AG09309 (cell line): Measurements from ENCODE around the gene AFAP1.

Experiments
- DNase-seq: peaks from one replicate; pipeline ENCODE4 v3.0.0-alpha.2; 2010; ENCODE audit warnings: low read depth
- H3K4me3 ChIP-seq: 2 replicates; pipeline ENCODE4 v1.5.1; 2011; ENCODE audit warnings: mild to moderate bottlenecking, low read depth, low read length, moderate library complexity; ENCODE audit not compliant: control insufficient read depth
- TF ChIP-seq, protein P1 (sequence below): IDR thresholded peaks from 2 replicates; pipeline ENCODE4 v1.5.1; 2011; ENCODE audit warnings: mild to moderate bottlenecking, low read depth, low read length, inconsistent platforms; ENCODE audit not compliant: insufficient read depth, control insufficient read depth; ENCODE audit errors: missing control alignments

AFAP1 gene

DNA sequence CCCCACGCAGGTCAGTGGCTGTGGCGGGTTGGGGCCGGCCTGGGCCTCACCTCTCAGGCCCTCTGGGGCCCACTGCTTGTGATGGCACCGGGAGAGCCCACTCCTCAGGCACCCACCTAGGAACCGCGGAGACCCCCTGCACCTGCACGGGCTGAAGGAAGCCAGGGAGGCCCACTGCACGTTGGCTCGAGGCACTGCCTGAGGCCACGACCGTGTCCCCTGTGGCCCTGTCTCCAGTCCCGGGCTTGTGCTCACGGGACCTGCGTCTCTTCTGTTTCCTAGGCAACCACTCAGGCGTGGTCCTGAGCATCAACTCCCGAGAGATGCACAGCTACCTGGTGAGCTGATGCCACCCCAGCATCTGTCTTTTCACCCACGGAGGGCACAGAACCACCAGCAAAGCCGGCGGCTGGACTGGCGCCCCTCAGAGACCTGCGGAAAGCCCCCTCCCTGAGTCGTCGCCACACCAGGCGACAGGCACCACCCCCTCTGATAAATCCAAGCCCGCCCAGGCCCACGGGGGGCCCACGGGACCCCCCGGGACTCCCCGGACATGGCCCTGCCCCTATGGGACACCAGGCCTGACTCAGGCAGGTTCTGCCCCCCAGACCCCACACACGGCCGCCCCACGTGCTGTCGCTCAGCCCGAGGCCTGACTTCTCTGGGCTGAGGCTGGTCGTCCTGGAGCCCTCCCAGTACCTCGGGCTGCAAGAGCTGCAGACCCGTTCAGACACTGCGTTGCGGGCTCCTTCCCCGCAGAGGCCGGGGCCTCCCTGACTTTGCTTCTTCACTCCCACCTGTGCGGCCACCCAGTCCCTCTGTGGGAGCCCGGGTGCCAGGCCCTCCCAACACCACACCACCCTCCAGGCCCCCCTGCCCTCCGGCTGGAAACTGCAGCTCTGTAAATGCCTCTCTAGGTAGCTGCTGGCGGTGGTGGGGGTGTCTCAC lies 199.5 kb downstream of the AFAP1 start:
- H3K4me3 ChIP-seq, result no peak overlapping the region
- TF ChIP-seq, protein P1, sequence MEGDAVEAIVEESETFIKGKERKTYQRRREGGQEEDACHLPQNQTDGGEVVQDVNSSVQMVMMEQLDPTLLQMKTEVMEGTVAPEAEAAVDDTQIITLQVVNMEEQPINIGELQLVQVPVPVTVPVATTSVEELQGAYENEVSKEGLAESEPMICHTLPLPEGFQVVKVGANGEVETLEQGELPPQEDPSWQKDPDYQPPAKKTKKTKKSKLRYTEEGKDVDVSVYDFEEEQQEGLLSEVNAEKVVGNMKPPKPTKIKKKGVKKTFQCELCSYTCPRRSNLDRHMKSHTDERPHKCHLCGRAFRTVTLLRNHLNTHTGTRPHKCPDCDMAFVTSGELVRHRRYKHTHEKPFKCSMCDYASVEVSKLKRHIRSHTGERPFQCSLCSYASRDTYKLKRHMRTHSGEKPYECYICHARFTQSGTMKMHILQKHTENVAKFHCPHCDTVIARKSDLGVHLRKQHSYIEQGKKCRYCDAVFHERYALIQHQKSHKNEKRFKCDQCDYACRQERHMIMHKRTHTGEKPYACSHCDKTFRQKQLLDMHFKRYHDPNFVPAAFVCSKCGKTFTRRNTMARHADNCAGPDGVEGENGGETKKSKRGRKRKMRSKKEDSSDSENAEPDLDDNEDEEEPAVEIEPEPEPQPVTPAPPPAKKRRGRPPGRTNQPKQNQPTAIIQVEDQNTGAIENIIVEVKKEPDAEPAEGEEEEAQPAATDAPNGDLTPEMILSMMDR, result no peak
- no peak for DNase-seq

DNA sequence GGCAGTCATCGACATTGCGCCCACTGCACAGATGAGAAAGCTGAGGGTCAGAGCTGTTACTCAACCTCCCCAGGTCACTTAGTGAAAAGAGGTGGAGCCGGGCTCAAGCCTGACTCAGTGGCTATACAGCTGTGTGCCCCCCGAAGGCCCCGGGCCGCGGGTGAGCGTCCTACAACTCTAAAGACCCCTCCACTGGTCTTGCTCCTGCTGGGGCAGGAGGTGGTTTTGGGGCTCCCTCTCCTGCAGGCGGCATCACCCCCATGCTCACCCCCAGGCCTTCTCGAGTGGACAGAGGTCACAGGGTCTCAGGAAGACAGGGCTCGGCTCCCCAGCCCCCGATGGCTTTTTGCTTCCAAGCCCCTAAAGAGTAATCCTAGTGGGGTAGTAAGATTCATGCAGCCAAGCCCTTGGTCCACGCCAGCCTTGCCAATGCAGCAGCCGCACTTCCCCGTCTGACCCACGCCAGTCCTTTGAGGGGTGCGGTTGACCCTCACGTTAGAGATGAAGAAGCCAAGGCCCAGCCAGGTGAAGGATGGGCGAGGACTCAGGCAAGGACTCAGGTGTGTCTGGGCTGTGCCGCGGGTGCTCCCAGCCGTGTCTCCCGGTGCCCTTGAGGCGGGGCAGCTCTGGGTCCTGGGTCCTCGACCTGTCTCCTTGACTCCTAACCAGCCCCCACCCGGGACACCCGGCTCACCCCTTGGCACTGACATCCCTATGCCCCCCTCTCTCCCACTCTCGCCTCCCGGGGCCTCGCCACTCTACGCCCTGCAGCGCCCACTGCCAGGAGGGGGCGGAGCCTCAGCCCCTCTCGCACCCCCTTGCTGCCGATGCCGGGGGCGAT lies 200.4 kb downstream of the AFAP1 start:
- TF ChIP-seq, protein P1, result no peak
- H3K4me3 ChIP-seq, result no peak overlapping the region
- no peak for DNase-seq

DNA sequence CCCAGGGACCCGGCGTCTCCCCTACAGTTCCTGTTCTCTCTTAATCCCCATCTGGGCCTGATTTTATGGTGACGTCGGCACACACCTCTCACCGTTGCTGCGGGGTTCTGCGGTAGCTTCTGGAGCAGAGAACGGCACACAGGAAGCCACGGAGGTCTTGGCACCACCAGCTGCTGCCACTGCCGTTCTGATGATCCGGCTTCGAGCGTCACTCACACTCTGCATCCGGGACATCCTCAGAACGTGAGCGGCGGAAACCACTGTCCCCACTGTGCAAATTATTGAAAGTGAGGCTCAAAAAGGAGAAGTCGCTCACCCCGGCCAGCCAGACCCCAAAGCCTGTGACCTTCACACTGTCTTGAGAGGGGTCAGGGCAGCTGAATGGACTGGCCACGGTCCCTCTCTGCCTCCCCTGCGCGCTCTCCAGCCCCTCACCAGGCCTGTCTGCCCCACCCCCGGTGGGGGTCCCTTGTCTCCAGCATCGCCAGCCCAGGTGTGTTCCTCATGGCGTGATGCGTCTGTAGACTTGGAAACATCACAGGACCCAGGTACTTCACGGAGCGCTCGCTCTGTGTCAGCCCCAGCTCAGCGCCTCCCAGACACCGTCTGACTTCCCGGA lies 201.1 kb downstream of the AFAP1 start:
- DNase-seq, result no peak
- TF ChIP-seq, protein P1, result no peak
- no peak overlapping the region for H3K4me3 ChIP-seq

DNA sequence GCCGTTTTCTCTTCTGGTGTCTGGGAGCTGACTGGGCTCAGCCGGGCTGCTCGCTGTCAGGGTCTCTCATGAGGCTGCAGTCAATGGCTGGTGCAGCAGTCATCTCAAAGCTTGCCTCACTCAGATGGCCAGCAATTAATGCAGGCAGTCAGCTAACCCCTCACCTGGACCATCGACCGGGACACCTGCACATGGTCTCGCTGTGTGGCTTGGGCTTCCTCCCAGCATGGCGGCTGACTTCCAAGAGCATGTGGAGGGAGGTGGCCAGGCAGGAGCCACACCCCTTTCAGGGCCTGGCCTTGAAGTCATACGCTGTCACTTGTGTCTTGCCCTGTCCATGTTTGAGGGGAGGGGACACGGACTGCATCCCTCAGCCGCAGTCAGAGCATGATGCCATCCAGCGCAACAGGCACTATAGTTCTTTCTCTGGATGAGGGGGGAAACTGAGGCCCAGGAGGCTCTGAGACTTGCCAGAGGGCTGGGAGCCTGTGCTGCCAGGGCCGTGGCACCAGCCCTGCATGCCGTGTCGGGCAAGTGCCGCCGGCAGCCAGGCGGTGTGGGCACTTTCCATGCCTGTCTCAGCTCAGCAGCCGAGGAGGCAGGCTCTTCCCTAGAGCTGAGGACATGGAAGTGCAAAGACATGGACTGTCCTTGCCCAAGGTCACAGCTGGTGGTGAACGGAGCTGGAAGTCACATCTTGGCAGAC lies 201.8 kb downstream of the AFAP1 start:
- TF ChIP-seq, protein P1, result no peak
- no peak for DNase-seq
- no peak overlapping the region for H3K4me3 ChIP-seq

DNA sequence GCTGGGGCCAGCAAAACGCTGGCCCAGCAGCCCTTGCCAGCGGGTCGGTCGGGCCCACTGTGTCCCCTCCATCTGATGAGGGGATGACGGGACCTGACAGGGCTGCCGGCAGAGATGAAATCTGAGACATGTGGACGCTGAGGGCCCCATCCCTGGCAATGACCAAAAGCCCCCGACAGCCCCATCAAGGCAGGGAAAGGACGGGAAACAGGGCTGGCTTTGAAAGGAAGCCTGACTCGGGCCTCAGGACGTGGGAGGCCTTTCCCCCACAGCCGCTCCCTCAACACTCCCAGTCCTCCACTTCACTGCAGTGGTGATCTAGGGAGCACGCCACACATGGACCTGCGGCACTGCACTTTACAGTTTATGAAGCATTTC lies 202.4 kb downstream of the AFAP1 start:
- no peak overlapping the region for H3K4me3 ChIP-seq
- DNase-seq, result no peak
- TF ChIP-seq, protein P1, result no peak
